ENCODE results near the gene LRRC31. TPM values are rescaled to one million over a fixed set of nuclear protein-coding genes. Genes with fewer than 3 reads are reported as not detected.

Gene LRRC31
- total RNA-seq, 1 donor = not detected

DNA sequence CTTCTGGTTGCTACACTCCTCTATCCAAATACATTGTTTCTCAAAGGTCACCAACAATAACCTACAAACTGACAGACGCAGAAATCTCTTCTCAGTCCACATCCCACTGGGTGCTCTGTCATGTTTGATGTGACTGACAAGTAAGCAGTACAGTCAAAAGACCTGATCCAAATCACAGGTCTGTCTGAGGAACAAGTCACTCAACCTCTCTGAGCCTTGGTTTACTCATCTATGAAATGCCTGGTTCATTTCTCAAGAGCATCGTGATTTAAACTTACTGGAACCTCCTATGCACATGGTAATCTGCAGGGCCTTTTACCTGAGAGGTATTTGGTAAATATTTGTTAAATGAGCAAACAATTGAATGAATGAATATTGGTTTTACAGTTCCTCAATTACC, 5.5 kb downstream of the LRRC31 start:
- no peaks in the 10 kb centered on the region for H3K36me3 ChIP-seq (ENCODE audit: insufficient read depth, low read length)
- H3K4me1 ChIP-seq (ENCODE audit: insufficient read depth, low read length) = no peaks in the 10 kb centered on the region
- no peak overlapping the region for H3K4me2 ChIP-seq (ENCODE audit: insufficient read depth, low read length)
- peaks cover 5% of the 10 kb centered on the region for H3K27me3 ChIP-seq (ENCODE audit: insufficient read depth, low read length)
- H3K27ac ChIP-seq (ENCODE audit: low read depth, low read length) = no peak overlapping the region
- DNase-seq (ENCODE audit: insufficient read length, low spot score, missing footprints) = no peak
- H3K4me3 ChIP-seq (ENCODE audit: insufficient read depth, low read length) = no peak overlapping the region
- H2AFZ ChIP-seq (ENCODE audit: low read length) = no peak overlapping the region
- H4K20me1 ChIP-seq (ENCODE audit: insufficient read depth, low read length) = no peaks in the 10 kb centered on the region
- no peaks in the 10 kb centered on the region for H3K9me3 ChIP-seq (ENCODE audit: low read depth, low read length)
- TF ChIP-seq, protein P1, sequence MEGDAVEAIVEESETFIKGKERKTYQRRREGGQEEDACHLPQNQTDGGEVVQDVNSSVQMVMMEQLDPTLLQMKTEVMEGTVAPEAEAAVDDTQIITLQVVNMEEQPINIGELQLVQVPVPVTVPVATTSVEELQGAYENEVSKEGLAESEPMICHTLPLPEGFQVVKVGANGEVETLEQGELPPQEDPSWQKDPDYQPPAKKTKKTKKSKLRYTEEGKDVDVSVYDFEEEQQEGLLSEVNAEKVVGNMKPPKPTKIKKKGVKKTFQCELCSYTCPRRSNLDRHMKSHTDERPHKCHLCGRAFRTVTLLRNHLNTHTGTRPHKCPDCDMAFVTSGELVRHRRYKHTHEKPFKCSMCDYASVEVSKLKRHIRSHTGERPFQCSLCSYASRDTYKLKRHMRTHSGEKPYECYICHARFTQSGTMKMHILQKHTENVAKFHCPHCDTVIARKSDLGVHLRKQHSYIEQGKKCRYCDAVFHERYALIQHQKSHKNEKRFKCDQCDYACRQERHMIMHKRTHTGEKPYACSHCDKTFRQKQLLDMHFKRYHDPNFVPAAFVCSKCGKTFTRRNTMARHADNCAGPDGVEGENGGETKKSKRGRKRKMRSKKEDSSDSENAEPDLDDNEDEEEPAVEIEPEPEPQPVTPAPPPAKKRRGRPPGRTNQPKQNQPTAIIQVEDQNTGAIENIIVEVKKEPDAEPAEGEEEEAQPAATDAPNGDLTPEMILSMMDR (IDR thresholded peaks at IDR 0.05; ENCODE audit: extremely low read depth, low read depth, low read length) = no peak
- no peaks in the 10 kb centered on the region for H3K79me2 ChIP-seq (ENCODE audit: insufficient read depth, low read length)

DNA sequence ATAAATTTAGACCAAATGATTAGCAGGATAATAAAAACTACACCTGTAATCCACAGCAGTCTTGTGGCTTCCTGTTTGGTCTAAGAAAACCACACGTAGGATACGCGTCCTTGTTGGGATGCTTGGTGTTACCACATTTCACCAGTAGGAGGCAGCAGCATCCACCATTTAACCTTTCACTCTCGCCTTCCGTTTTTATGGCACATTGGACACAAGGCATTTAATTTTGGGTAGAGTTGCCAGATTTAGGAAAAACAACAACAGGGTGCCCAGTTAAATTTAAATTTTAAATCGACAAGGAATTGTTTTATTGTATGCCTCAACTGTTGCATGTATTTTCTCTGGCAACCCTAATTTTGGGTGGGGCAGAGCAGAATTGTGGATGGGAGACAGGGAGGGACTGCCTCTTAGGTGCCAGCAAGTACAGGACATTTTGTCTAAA, 6.3 kb downstream of the LRRC31 start:
- Histone ChIP-seq H3K27ac (ENCODE audit: low read depth, low read length) (no peak overlapping the region), H3K4me2 (ENCODE audit: insufficient read depth, low read length) (no peak overlapping the region), H3K27me3 (ENCODE audit: insufficient read depth, low read length) (peaks cover 5% of the 10 kb centered on the region), H3K4me3 (ENCODE audit: insufficient read depth, low read length) (no peak overlapping the region), H2AFZ (ENCODE audit: low read length) (no peak overlapping the region), H3K9me3 (ENCODE audit: low read depth, low read length) (no peaks in the 10 kb centered on the region), H3K36me3 (ENCODE audit: insufficient read depth, low read length) (no peaks in the 10 kb centered on the region), H3K79me2 (ENCODE audit: insufficient read depth, low read length) (no peaks in the 10 kb centered on the region), H4K20me1 (ENCODE audit: insufficient read depth, low read length) (no peaks in the 10 kb centered on the region), H3K4me1 (ENCODE audit: insufficient read depth, low read length) (no peaks in the 10 kb centered on the region)
- TF ChIP-seq, protein P1 (IDR thresholded peaks at IDR 0.05; ENCODE audit: extremely low read depth, low read depth, low read length) = peak; percentile 94
- DNase-seq (ENCODE audit: insufficient read length, low spot score, missing footprints) = no peak

DNA sequence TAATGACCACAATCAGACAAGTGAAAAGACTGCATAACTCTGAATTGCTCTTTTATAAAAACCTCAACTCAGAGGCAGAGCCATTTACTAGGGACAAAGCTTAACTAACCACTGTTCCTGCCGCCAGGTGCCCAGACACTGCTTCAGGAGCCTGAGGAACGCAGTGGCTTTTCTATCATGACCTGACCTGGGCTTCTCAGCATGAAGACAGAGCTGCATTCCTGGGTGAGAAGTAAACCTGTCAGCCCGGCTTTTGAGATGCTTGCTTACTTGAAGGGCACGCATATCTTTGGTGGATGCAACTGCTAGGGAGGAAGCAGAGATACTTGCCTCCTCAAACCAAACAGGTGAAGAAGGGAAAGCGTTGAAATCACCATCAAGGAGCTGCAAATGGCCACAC, 7.9 kb downstream of the LRRC31 start:
- DNase-seq (ENCODE audit: insufficient read length, low spot score, missing footprints) = no peak

DNA sequence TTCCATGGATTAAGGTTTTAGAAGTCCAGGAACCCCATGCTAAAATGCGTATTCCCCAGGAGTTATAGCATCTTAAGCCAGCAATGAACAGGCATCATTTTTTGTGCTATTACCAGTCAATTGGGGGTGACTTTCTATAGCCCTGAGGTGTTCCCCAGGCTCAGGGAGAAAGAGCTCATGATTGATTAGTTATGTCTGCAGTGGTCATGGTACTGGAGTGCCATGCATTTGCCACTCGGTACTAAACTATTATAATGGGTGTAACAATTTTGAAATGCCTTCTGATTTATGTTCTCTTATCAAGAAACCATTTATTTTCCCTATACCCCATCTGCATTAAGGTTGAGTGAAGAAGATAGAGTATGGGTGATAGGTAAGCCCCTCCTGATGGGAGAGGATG, 11.9 kb downstream of the LRRC31 start:
- Histone ChIP-seq H3K4me3 (ENCODE audit: insufficient read depth, low read length) (no peak overlapping the region), H2AFZ (ENCODE audit: low read length) (no peak overlapping the region), H3K4me2 (ENCODE audit: insufficient read depth, low read length) (no peak overlapping the region), H3K27ac (ENCODE audit: low read depth, low read length) (no peak overlapping the region), H3K4me1 (ENCODE audit: insufficient read depth, low read length) (no peaks in the 10 kb centered on the region), H3K36me3 (ENCODE audit: insufficient read depth, low read length) (no peaks in the 10 kb centered on the region), H3K9me3 (ENCODE audit: low read depth, low read length) (no peaks in the 10 kb centered on the region), H3K79me2 (ENCODE audit: insufficient read depth, low read length) (no peaks in the 10 kb centered on the region), H3K27me3 (ENCODE audit: insufficient read depth, low read length) (peaks cover 16% of the 10 kb centered on the region), H4K20me1 (ENCODE audit: insufficient read depth, low read length) (no peaks in the 10 kb centered on the region)
- TF ChIP-seq, protein P1 (IDR thresholded peaks at IDR 0.05; ENCODE audit: extremely low read depth, low read depth, low read length) = no peak
- no peak for DNase-seq (ENCODE audit: insufficient read length, low spot score, missing footprints)

More for the DNA sequence above, 7.9 kb downstream of the LRRC31 start:
- TF ChIP-seq, protein P1 (IDR thresholded peaks at IDR 0.05; ENCODE audit: extremely low read depth, low read depth, low read length) = no peak
- H3K9me3 ChIP-seq (ENCODE audit: low read depth, low read length) = no peaks in the 10 kb centered on the region
- H3K36me3 ChIP-seq (ENCODE audit: insufficient read depth, low read length) = no peaks in the 10 kb centered on the region
- H3K4me1 ChIP-seq (ENCODE audit: insufficient read depth, low read length) = no peaks in the 10 kb centered on the region
- no peak overlapping the region for H2AFZ ChIP-seq (ENCODE audit: low read length)
- H3K4me3 ChIP-seq (ENCODE audit: insufficient read depth, low read length) = no peak overlapping the region
- H4K20me1 ChIP-seq (ENCODE audit: insufficient read depth, low read length) = no peaks in the 10 kb centered on the region
- no peaks in the 10 kb centered on the region for H3K79me2 ChIP-seq (ENCODE audit: insufficient read depth, low read length)
- no peak overlapping the region for H3K27ac ChIP-seq (ENCODE audit: low read depth, low read length)
- no peak overlapping the region for H3K4me2 ChIP-seq (ENCODE audit: insufficient read depth, low read length)
- peaks cover 7% of the 10 kb centered on the region for H3K27me3 ChIP-seq (ENCODE audit: insufficient read depth, low read length)
